Measurements from ENCODE around the gene PAK1.
"Not testable (repeated sequence)": the region's sequence is repeated elsewhere in the genome, so short reads cannot be mapped to it uniquely, and the experiment has no call there.

The PAK1 gene

GRCh38 chr11:77402218-77402556 lies 71.7 kb downstream of the PAK1 start:
- DNase-seq (ENCODE audit: low read depth), result no peak

DNA sequence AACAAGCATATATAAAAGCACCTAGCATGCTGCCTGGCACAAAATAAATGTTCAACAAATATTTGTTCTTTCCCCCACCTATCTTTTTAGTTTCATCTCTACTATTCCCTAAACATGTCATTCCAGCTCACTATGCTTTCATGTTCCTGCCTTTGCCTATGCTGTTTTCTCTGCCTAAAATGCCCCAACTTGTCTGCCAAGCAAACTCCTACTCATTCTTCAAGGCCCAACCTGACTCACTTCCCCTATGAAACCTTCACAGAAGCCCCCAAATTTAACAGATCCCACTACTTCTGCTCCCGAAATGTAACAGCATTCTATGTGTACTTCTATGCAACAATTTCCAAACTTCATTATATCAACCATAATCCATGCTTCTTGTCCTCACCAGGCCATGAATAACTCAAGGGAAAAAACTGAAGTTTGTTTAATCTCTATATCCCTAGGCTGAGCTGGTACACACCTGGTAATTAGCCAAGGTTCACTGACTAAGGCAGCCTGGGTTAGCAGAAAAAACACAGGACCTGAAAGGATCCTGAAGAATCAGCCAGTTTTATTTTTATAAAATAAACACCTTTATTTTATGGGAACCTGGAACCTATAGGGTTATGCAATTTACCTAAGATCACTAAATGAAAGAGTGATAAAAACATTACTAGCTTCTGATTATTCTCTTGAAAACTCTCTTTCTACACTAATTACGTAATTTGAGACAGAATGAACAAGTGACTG lies 72.2 kb downstream of the PAK1 start:
- no peak for DNase-seq (ENCODE audit: low read depth)

GRCh38 chr11:77400775-77401449 lies 73.0 kb downstream of the PAK1 start:
- no peak for DNase-seq (ENCODE audit: low read depth)

DNA sequence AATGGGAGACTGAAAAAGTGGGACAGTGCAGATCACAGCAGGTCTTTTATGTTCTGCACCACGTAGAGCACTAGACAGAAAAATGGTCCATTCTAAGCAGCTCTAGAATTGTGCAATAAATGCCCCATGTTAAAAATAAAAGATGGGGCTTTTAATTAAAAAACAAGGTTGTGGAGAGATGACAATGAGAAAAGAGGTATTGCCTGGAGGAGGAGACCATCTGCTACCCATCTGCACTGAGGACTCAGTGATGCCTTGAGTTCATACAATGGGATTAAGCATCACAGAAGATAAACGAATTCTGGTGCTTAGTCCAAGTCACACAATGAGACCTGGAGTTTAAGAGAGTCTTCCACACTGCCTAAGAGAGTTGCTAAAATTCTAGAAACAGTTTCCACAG lies 73.6 kb downstream of the PAK1 start:
- DNase-seq (ENCODE audit: low read depth), result no peak

DNA sequence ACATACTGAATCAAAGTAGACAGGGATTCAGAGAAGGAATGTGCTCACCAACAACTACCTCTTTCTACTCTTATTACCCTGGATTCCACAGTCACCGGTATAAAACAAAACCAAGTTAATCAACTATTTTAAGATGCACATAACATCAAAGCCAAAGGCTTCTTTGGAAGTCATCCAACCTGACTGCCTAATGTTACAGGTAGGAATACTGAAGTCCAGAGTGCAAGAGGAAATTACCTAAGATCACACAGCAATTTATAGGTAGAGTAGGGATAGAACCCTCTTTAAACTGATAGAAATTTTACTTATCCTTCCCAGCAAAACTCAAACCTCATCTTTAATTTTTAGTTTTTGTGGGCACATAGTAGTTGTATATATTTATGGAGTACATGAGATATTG lies 76.3 kb downstream of the PAK1 start:
- no peak for DNase-seq (ENCODE audit: low read depth)

GRCh38 chr11:77396911-77397310 lies 77.0 kb downstream of the PAK1 start:
- no peak for DNase-seq (ENCODE audit: low read depth)

DNA sequence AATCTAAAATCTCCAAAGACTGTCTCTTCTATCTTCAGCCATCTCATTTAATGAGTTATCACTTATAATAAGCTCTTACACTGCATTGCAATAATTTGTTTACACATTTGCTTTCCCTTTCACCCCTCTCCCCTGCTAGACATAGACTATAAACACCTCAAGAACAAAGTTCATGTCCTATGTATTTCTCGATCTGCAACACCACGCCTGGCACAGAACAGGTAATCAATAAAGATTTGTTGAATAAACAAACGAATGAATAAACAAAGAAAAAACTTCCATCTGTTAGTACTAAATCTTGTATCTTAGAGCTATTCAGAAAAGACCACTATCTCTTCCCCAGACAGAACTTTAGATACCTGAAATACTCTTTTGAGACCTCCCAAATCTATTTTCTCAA lies 77.6 kb downstream of the PAK1 start:
- no peak for DNase-seq (ENCODE audit: low read depth)

- DNase-seq (ENCODE audit: low read depth), result no peak
Observed at GRCh38 chr11:77395460-77396173, 78.3 kb downstream of the PAK1 start.

DNA sequence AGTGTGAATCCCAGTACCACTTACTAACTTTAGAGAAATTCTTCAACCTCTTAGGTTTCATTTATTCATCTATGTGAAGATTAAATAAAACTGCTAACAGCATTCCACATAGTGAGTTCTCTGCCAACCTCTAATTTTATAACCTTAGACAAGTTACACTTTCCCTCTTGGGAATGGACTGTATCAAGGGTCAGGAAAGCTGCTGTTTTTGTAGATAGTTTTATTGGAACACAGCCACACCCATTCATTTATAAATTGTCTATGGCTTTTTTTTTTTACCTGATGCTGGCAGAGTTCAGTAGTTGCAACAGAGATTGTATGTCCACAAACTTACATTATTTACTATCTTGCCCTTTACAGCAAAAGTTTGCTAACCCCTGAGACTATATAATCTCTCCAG lies 81.1 kb downstream of the PAK1 start:
- DNase-seq (ENCODE audit: low read depth), result no peak

GRCh38 chr11:77387701-77388100 lies 86.2 kb downstream of the PAK1 start:
- DNase-seq (ENCODE audit: low read depth), result no peak

DNA sequence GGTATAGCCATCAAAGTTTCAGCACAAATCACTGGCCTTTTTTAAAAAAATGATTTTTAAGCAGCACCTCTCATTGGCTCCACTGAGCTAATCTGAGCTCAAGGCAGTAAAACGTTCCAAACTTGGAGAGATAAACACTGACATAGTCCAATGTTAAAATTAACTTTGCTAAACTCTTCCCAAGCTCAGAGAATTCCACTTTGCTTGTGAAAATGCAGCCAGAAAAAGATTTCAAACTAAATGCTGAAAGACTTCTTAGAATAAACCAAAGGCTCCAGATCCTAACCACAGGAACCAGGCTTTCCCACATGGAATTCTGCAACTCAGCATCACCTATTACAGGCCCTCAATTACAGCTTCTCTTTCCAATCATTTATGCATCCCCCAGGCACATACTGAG lies 87.7 kb downstream of the PAK1 start:
- DNase-seq (ENCODE audit: low read depth), result no peak

DNA sequence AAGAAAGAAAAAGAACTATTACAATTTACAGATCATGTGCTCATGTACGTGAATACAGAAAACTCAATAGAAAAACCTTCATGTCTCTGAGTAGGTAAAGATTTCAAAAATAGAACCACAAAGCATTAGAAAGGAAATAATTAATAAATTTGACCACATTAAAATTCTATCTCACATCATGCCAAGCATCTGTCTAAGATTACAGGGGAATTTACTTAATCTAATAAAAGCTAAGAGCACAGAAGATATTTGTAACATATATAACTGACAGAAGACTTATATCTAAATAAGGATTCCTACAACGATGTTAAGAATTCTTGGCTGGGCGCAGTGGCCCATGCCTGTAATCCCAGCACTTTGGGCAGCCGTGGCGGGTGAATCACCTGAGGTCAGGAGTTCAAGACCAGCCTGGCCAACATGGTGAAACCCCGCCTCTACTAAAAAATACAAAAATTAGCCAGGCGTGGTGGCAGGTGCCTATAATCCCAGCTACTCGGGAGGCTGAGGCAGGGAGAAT lies 88.6 kb downstream of the PAK1 start:
- not testable (repeated sequence) for DNase-seq (ENCODE audit: low read depth)

DNA sequence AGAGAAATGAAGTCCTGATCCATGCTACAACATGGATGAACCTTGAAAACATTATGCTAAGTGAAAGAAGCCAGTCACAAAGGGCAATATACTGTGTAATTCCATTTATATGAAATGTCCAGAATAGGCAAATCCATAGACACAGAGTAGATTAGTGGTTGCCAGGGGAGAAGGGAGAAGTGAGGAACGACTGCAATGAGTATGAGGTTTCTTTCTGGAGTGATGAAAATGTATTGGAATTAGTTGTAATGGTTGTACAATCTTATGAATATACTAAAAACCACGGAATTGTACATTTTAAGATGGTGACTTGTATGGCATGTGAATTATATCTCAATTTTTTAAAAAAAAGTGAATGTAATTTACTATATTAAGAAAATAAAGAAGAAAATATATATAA lies 89.3 kb downstream of the PAK1 start:
- no peak for DNase-seq (ENCODE audit: low read depth)

GRCh38 chr11:77383349-77383748 lies 90.5 kb downstream of the PAK1 start:
- DNase-seq (ENCODE audit: low read depth), result not testable (repeated sequence)

DNA sequence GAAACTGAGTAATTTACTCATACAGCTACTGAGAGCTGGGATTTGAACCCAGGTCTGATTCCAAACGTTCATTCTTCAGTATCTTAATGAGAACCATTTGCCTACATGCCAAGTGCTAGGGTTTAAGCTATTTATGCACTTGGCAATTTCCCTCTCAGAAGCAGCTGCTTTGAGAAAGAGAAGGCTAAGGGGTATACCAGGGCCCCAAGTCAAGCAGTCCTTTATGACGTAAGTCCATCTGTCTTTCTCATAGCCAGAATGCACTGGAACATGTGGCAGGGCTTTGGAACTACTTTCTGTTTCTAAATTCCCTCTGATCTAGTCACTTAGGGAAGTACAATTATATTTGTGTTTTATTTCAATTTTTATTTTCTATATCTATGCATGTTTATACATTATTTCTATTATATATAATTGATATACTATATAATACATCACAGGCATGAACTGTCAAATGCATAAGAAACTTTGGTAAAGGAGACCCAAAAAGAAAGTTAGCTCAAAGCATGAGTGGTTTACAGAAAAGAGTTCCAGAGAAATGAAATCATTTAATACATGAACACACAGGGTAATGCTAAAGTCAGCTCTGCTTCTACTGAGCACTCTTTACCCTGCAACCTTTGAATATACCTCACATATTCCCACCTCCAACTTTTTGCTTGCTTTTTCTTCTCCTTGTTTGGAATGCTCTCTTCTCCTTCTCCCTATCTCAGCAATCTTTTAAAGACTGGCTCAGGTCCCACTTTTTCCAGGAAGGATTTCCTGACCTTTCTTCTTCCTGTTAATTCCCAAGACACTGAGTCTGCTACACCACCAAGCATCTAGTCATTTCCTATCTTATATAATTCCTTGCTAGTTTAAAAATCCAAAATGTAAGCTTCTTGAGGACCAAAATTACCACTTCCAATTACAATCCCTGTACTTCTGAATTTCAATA lies 91.9 kb downstream of the PAK1 start:
- no peak for DNase-seq (ENCODE audit: low read depth)

DNA sequence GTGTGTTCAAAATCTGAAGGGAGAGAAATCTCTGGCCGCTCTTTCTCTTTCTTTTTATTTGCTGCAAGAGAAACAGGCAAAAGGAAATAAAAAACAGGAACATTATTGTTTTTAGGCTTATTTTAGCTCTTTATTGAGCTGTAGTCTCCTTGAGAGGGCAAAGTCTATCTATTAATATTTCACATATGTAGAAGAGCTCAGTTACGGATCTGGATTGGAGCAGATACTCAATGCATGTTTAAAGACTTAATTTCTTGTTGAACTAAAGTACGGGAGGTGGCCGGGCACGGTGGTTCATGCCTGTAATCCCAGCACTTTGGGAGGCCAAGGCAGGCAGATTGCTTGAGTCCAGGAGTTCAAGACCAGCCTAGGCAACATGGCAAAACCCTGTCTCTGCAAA lies 94.0 kb downstream of the PAK1 start:
- no peak for DNase-seq (ENCODE audit: low read depth)

DNA sequence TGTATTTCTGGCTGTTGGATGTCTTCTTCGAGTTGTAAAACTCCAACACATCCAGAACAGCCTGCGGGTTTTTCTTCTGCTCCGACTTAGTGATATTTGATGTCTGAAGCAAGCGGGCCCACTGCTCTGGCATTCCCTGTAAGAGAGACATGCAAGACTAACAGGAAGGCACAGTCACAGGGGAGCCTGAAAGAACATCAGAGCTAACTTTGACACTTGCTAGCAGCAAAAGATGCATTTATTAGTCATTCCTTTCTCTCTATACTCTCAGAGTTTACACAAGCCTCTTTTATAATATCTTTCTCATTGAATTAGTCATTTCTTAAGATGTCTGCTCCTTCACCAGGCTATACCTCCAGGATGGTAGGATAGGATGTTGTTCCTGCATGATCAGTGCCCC lies 94.6 kb downstream of the PAK1 start:
- DNase-seq (ENCODE audit: low read depth), result no peak

DNA sequence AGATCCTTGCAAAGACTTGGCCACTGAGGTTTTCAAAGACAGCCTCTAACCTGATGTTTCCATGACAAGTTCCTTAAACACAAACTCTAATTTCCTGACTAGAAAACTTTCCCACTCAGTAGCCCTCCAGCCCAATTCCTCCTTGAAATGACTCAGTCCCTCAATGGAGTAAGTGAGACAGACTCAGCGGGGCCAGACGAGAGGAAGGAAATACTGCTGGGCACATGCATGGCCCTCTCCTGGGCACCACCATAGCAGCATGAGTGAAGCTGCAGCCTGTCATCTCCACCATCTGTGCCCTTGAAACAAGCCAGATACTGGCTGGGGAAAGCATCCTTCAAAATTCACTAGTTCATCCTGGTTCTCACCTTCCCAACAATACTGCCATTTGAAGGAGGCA lies 96.2 kb downstream of the PAK1 start:
- no peak for DNase-seq (ENCODE audit: low read depth)

DNA sequence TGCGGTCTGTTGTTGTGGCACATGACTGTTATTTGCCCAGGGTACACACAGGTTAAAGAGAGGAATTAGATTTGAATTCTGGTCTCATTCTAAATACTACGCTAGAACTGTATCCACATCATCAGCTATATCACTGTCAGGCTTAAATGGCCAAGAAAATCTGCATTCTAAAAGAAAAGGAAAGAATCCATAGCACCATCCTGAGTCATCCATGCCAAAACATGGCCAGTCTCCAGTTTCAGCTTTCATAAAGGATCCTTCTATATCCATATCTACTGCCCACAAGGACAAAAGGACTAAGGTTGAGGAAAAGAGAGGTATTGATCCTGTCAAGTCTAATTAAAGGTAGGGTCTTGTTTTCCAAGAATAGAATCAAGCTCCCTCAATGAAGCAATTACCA lies 98.8 kb downstream of the PAK1 start:
- DNase-seq (ENCODE audit: low read depth), result no peak

GRCh38 chr11:77374611-77375031 lies 99.3 kb downstream of the PAK1 start:
- DNase-seq (ENCODE audit: low read depth), result no peak

DNA sequence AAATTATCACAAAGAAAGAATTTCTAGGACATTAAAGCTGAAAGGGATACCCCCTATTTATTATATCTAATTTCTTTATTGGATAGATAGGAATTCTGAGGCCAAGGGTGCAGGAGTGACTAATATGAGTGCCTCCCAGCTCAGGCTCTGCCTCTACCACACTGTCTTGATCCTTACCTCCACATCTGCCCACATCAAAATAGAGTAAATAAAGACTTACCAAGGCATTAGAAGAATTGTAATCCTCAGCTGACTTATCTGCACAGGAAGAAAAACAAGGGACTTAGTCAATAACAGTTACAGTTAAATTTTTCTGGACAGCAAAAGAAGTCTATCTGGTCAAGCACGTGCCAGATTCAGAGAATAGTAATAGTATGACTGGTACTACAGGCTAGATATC lies 99.8 kb downstream of the PAK1 start:
- DNase-seq (ENCODE audit: low read depth), result no peak

DNA sequence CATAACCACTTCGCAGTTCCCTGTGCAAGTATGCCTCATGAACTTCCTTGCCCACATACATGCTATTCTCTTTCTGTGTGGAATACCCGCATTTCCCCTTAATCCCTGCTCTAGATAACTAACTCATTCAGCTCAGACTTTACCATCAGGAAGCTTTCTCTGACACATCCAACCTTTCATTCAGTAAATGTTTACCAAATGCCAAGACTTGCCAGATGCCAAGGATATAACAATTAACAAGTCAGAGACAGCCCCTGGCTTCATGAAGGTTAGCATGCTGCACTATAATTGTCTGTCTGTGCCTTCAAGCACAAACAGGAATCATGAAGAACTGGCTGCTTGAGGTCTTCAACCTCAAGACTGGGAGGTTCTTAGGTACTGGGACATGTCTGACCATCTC lies 101.2 kb downstream of the PAK1 start:
- no peak for DNase-seq (ENCODE audit: low read depth)
